GM12878 (cell line): ENCODE measurements around the gene PRR7.

Experiments used
- ASH2L ChIP-seq: fragments of 300-600, 200-600 bp; sonication (generic); IDR thresholded peaks from 2 replicates; pipeline ENCODE4 v1.6.1; 2017; ENCODE audit warnings: low read depth, mild to moderate bottlenecking, borderline replicate concordance
- CHD2 ChIP-seq: IDR thresholded peaks from 2 replicates; pipeline ENCODE4 v1.6.1; 2011; ENCODE audit warnings: low read depth, low read length, improper control_type of control experiment, borderline replicate concordance
- EP300 ChIP-seq, 2 experiments: fragments of 150-350 bp in 1 of 2; IDR thresholded peaks; 2 replicates each; pipeline ENCODE4 v1.6.1; 2011 to 2012; ENCODE audit warnings: low read depth in 2 of 2, low read length in 2 of 2, borderline replicate concordance in 1 of 2, improper control_type of control experiment in 1 of 2, inconsistent platforms in 1 of 2; ENCODE audit not compliant: control insufficient read depth in 1 of 2
- MEF2B ChIP-seq: fragments of 450-650 bp; IDR thresholded peaks from 2 replicates; pipeline ENCODE4 v1.6.1; 2018; ENCODE audit warnings: mild to moderate bottlenecking, moderate library complexity; ENCODE audit not compliant: partially characterized antibody, poor library complexity, severe bottlenecking
- PKNOX1 ChIP-seq: fragments of 450-650 bp; IDR thresholded peaks from 2 replicates; pipeline ENCODE4 v1.6.1; 2016; ENCODE audit warnings: mild to moderate bottlenecking
- POLR2AphosphoS5 ChIP-seq: IDR thresholded peaks from 2 replicates; pipeline ENCODE4 v1.6.1; 2011; ENCODE audit warnings: mild to moderate bottlenecking, low read length, inconsistent platforms
- RAD21 ChIP-seq: IDR thresholded peaks from 2 replicates; pipeline ENCODE4 v1.6.1; 2011; ENCODE audit warnings: mild to moderate bottlenecking, low read depth, low read length, moderate library complexity; ENCODE audit not compliant: insufficient read depth
- TCF3 ChIP-seq: IDR thresholded peaks from 2 replicates; pipeline ENCODE4 v1.6.1; 2012; ENCODE audit warnings: low read depth, mild to moderate bottlenecking, low read length, borderline replicate concordance; ENCODE audit not compliant: insufficient read depth
- TF ChIP-seq, protein P1 (sequence below), 3 experiments: IDR thresholded peaks in 2 of 3; conservative IDR thresholded peaks in 1 of 3; 2 replicates each; pipeline ENCODE4 v1.5.1; 2011; ENCODE audit warnings: low read depth in 3 of 3, low read length in 3 of 3, mild to moderate bottlenecking in 3 of 3, control low read depth in 2 of 3, moderate library complexity in 2 of 3, inconsistent platforms in 1 of 3, mixed read lengths in 1 of 3; ENCODE audit not compliant: control insufficient read depth in 2 of 3, insufficient read depth in 1 of 3; ENCODE audit errors: extremely low read depth in 1 of 3
- TF ChIP-seq, protein P2 (sequence below): fragments of 450-650 bp; IDR thresholded peaks from 2 replicates; pipeline ENCODE4 v1.6.1; 2017; ENCODE audit warnings: antibody characterized with exemption, mild to moderate bottlenecking, moderate library complexity

GRCh38 chr5:177456976-177457851 lies 10.6 kb downstream of the PRR7 start:
- TF ChIP-seq POLR2AphosphoS5 = no peak
- no peak for TF ChIP-seq CHD2
- TF ChIP-seq, protein P1, sequence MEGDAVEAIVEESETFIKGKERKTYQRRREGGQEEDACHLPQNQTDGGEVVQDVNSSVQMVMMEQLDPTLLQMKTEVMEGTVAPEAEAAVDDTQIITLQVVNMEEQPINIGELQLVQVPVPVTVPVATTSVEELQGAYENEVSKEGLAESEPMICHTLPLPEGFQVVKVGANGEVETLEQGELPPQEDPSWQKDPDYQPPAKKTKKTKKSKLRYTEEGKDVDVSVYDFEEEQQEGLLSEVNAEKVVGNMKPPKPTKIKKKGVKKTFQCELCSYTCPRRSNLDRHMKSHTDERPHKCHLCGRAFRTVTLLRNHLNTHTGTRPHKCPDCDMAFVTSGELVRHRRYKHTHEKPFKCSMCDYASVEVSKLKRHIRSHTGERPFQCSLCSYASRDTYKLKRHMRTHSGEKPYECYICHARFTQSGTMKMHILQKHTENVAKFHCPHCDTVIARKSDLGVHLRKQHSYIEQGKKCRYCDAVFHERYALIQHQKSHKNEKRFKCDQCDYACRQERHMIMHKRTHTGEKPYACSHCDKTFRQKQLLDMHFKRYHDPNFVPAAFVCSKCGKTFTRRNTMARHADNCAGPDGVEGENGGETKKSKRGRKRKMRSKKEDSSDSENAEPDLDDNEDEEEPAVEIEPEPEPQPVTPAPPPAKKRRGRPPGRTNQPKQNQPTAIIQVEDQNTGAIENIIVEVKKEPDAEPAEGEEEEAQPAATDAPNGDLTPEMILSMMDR (IDR thresholded peaks at IDR 0.05 in 2 of 3, conservative IDR thresholded peaks at IDR 0.05 in 1 of 3; ENCODE audit: control insufficient read depth in 2 of 3, extremely low read depth in 1 of 3, insufficient read depth in 1 of 3, low read depth in 3 of 3, low read length in 3 of 3) = peak; percentile 34 to 64 (median 58)
- TF ChIP-seq RAD21 = no peak
- no peak for TF ChIP-seq TCF3
- no peak for TF ChIP-seq MEF2B
- no peak for TF ChIP-seq EP300 (IDR thresholded peaks at IDR 0.05; ENCODE audit: borderline replicate concordance in 1 of 2, control insufficient read depth in 1 of 2, low read depth in 2 of 2, low read length in 2 of 2)
- TF ChIP-seq ASH2L = no peak
- peak; percentile 94 for TF ChIP-seq PKNOX1
- TF ChIP-seq, protein P2, sequence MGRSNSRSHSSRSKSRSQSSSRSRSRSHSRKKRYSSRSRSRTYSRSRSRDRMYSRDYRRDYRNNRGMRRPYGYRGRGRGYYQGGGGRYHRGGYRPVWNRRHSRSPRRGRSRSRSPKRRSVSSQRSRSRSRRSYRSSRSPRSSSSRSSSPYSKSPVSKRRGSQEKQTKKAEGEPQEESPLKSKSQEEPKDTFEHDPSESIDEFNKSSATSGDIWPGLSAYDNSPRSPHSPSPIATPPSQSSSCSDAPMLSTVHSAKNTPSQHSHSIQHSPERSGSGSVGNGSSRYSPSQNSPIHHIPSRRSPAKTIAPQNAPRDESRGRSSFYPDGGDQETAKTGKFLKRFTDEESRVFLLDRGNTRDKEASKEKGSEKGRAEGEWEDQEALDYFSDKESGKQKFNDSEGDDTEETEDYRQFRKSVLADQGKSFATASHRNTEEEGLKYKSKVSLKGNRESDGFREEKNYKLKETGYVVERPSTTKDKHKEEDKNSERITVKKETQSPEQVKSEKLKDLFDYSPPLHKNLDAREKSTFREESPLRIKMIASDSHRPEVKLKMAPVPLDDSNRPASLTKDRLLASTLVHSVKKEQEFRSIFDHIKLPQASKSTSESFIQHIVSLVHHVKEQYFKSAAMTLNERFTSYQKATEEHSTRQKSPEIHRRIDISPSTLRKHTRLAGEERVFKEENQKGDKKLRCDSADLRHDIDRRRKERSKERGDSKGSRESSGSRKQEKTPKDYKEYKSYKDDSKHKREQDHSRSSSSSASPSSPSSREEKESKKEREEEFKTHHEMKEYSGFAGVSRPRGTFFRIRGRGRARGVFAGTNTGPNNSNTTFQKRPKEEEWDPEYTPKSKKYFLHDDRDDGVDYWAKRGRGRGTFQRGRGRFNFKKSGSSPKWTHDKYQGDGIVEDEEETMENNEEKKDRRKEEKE = no peak
